Measurements from ENCODE around the gene NUMB. TPM values are rescaled to one million over a fixed set of nuclear protein-coding genes. Genes with fewer than 3 reads are reported as not detected.
"Not testable (repeated sequence)": the region's sequence is repeated elsewhere in the genome, so short reads cannot be mapped to it uniquely, and the experiment has no call there.

Gene NUMB
- total RNA-seq, 1 donor from 2014 or later: 92.4 TPM

GRCh38 chr14:73422515-73422914 lies 35.8 kb downstream of the NUMB start:
- Mint-ChIP-seq H3K36me3 (ENCODE audit: insufficient read depth) (peaks cover 10% of the 10 kb centered on the region), H3K4me3 (ENCODE audit: low read depth) (no peak overlapping the region), H3K27me3 (no peaks in the 10 kb centered on the region), H3K27ac (peak overlapping the region; percentile 76), H3K4me1 (ENCODE audit: low read depth) (peaks cover 10% of the 10 kb centered on the region), H3K9me3 (ENCODE audit: low read depth) (no peaks in the 10 kb centered on the region)
- no peak for TF ChIP-seq CTCF (IDR thresholded peaks at IDR 0.05; ENCODE audit: unreplicated experiment)
- DNase-seq (ENCODE audit: low spot score, unreplicated experiment): no peak

DNA sequence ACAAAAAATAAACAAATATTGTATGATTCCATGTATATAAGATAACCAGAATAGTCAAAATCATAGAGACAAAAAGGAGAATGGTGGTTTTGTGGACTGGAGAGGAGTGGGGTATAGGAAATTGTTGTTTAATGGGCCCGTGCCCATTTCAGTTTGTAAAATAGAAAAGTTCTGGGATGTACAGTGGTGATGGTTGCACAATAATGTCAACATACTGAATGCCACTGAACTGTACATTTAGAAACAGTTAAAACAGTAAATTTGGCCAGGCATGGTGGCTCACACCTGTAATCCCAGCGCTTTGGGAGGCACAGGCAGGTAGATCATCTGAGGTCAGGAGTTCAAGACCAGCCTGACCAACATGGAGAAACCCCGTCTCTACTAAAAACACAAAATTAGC lies 40.1 kb downstream of the NUMB start:
- no peaks in the 10 kb centered on the region for H3K9me3 Mint-ChIP-seq (ENCODE audit: low read depth)
- peaks cover 21% of the 10 kb centered on the region for H3K36me3 Mint-ChIP-seq (ENCODE audit: insufficient read depth)
- peaks cover 10% of the 10 kb centered on the region for H3K4me1 Mint-ChIP-seq (ENCODE audit: low read depth)
- H3K27ac Mint-ChIP-seq: no peak overlapping the region
- TF ChIP-seq CTCF (IDR thresholded peaks at IDR 0.05; ENCODE audit: unreplicated experiment): no peak
- H3K4me3 Mint-ChIP-seq (ENCODE audit: low read depth): no peak overlapping the region
- DNase-seq (ENCODE audit: low spot score, unreplicated experiment): no peak
- H3K27me3 Mint-ChIP-seq: no peaks in the 10 kb centered on the region

- peaks cover 19% of the 10 kb centered on the region for H3K36me3 Mint-ChIP-seq (ENCODE audit: insufficient read depth)
- H3K4me3 Mint-ChIP-seq (ENCODE audit: low read depth); H3K27ac Mint-ChIP-seq; H3K4me1 Mint-ChIP-seq (ENCODE audit: low read depth); H3K9me3 Mint-ChIP-seq (ENCODE audit: low read depth); H3K27me3 Mint-ChIP-seq; DNase-seq (ENCODE audit: low spot score, unreplicated experiment): not testable (repeated sequence)
Observed at GRCh38 chr14:73406248-73406647, 52.1 kb downstream of the NUMB start.

DNA sequence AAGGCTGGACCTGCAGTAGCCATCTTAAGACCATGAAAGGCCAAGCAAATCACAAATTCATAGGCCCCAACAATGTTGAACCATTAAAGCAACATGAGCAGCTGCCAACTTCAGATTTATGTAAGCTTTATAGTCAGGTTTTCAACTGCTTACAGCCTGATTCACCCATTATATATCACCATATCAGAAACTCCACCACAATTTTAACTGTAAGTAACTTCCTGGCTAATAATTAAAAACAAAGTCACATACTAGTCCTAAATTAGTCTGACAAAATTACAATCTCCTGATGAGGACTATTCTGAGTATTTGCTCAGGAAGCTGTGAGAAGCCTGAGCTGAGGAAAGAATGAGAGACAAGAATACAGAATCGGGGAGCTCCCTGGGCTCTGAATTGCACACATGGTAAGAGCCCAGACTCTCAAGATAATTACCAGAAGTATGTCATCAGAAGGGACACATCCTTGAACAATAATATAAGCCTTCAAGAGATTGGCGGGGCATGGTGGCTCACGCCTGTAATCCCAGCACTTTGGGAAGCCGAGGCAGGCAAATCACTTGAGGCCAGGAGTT lies 55.1 kb downstream of the NUMB start:
- Mint-ChIP-seq H3K9me3 (ENCODE audit: low read depth) (no peaks in the 10 kb centered on the region), H3K36me3 (ENCODE audit: insufficient read depth) (peaks cover 14% of the 10 kb centered on the region), H3K27me3 (no peaks in the 10 kb centered on the region), H3K4me3 (ENCODE audit: low read depth) (no peak overlapping the region), H3K4me1 (ENCODE audit: low read depth) (no peaks in the 10 kb centered on the region), H3K27ac (peak overlapping the region; percentile 79)
- no peak for DNase-seq (ENCODE audit: low spot score, unreplicated experiment)
- TF ChIP-seq CTCF (IDR thresholded peaks at IDR 0.05; ENCODE audit: unreplicated experiment): no peak

DNA sequence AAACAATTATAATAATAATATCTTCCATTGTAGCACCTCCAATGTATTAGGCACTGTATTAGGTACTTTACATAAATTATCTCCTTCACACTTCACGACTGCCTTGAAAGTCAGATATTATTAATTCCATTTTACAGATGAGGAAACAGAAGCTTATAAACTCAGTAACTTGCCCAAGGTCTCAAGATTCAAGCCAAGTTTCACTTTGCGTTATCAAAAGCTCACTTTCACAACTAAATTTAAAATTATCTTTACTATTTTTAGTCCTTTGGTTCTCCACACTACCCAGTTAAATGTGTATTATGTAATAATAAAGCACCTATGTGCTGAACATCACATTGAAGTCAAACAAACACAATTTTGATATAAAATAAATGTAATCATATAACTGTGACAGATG lies 55.8 kb downstream of the NUMB start:
- Mint-ChIP-seq H3K4me3 (ENCODE audit: low read depth) (no peak overlapping the region), H3K36me3 (ENCODE audit: insufficient read depth) (peaks cover 14% of the 10 kb centered on the region), H3K9me3 (ENCODE audit: low read depth) (no peaks in the 10 kb centered on the region), H3K27ac (no peak overlapping the region), H3K27me3 (no peaks in the 10 kb centered on the region), H3K4me1 (ENCODE audit: low read depth) (no peaks in the 10 kb centered on the region)
- no peak for TF ChIP-seq CTCF (IDR thresholded peaks at IDR 0.05; ENCODE audit: unreplicated experiment)
- DNase-seq (ENCODE audit: low spot score, unreplicated experiment): no peak

GRCh38 chr14:73397810-73398209 lies 60.5 kb downstream of the NUMB start:
- H3K27ac Mint-ChIP-seq: no peak overlapping the region
- peaks cover 2% of the 10 kb centered on the region for H3K4me1 Mint-ChIP-seq (ENCODE audit: low read depth)
- TF ChIP-seq CTCF (IDR thresholded peaks at IDR 0.05; ENCODE audit: unreplicated experiment): no peak
- no peak for DNase-seq (ENCODE audit: low spot score, unreplicated experiment)
- no peaks in the 10 kb centered on the region for H3K27me3 Mint-ChIP-seq
- peaks cover 1% of the 10 kb centered on the region for H3K36me3 Mint-ChIP-seq (ENCODE audit: insufficient read depth)
- H3K4me3 Mint-ChIP-seq (ENCODE audit: low read depth): no peak overlapping the region
- H3K9me3 Mint-ChIP-seq (ENCODE audit: low read depth): no peaks in the 10 kb centered on the region
